GM06990 (cell line): ENCODE data around the gene COL16A1.

ENCODE experiments used
- DNase-seq: peaks from one replicate; pipeline ENCODE4 v3.0.0-alpha.2; 2011; ENCODE audit not compliant: insufficient read length; ENCODE audit errors: extremely low read depth
- H3K27me3 ChIP-seq: replicated peaks from 2 replicates; pipeline ENCODE4 v1.6.0; 2011; ENCODE audit warnings: low read length; ENCODE audit not compliant: control insufficient read depth, insufficient read depth
- H3K36me3 ChIP-seq: 2 replicates; pipeline ENCODE4 v1.5.1; 2011; ENCODE audit warnings: low read length; ENCODE audit not compliant: control insufficient read depth, insufficient read depth
- H3K4me3 ChIP-seq: replicated peaks from 2 replicates; pipeline ENCODE4 v1.5.1; 2011; ENCODE audit warnings: low read depth, mild to moderate bottlenecking, control low read depth, low read length
- TF ChIP-seq, protein P1 (sequence below): IDR thresholded peaks from 2 replicates; pipeline ENCODE4 v1.5.1; 2011; ENCODE audit warnings: low read length, control low read depth, mild to moderate bottlenecking, inconsistent platforms; ENCODE audit not compliant: insufficient read depth, poor library complexity, severe bottlenecking

Gene COL16A1

DNA sequence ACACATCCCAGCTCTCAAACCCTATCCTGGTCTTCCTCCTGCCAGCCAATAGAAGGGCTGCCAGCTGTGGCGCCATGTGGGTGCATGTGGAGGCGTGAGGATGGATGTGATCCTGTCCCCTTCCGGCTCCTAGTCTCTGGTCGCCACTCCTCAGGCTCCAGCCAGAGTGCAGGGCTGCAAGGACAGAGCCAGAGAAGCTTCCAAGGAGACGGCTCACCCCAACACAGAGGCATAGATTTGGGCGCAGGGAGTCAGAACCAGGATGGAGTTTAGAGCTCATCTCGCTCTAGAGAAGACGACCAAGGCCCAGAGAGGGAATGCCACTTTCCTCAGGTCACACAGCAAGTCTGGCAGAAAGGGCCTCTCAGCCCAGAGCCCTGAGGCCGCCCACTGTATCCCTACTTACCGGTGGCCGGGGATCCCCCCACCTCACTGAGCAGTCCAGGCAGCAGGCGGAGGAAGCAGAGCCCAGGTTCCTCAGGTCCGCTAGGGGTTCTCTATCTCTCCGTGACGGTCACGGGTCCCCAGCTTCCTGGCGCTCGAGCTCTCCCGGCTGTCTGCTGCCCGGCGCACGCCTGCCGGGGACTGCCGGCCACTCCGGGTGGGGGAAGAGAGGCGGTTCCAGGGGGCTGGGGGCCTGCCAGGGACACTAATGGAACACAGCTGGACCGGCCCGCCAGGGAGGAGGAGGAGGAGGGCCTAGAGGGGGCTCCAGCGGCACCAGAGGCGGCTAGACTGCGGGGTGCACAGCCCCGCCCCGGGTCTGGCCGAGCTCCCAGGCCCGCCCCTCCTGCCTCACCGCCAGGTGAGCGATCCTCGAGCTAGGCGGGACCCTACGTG lies at the start of gene COL16A1:
Gene COL16A1, minus strand, starts transcription at position 587 of the 840 bp plus-strand sequence. CDS start 1,824 bp downstream, outside the sequence.
- TF ChIP-seq, protein P1, sequence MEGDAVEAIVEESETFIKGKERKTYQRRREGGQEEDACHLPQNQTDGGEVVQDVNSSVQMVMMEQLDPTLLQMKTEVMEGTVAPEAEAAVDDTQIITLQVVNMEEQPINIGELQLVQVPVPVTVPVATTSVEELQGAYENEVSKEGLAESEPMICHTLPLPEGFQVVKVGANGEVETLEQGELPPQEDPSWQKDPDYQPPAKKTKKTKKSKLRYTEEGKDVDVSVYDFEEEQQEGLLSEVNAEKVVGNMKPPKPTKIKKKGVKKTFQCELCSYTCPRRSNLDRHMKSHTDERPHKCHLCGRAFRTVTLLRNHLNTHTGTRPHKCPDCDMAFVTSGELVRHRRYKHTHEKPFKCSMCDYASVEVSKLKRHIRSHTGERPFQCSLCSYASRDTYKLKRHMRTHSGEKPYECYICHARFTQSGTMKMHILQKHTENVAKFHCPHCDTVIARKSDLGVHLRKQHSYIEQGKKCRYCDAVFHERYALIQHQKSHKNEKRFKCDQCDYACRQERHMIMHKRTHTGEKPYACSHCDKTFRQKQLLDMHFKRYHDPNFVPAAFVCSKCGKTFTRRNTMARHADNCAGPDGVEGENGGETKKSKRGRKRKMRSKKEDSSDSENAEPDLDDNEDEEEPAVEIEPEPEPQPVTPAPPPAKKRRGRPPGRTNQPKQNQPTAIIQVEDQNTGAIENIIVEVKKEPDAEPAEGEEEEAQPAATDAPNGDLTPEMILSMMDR: no peak
- Histone ChIP-seq H3K36me3 (no peaks in the 10 kb centered on the region), H3K27me3 (peaks cover 2% of the 10 kb centered on the region; the same call in 1 of the 2 replicates), H3K4me3 (no peak within 1 kb of the TSS; the same call in none of the 2 replicates)
- DNase-seq: no peak

DNA sequence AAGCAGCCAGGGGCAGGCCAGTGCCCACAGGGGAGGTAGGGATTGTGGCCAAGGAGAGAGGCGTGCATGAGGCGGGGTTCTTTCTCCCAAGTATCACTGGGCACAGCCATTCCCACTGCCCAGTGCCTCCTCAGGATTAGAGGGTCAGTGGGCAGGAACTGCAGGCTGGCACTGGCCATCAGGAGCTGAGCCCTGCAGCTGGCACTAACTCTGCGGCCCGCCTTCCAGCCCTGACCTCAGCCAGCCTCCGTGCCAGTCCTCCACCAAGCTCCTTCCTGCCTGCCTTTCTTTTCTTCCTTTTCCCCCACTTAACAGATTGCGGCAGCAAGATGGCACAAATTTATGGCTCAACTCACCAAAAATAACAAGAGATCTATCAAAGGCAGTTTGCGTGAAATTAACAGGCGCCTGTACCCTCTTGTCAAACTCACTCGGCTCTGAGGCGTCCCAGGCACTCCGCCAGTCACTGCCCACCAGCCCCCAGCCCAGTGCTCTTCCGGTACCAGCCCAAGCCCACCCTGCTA lies 49.2 kb upstream of the COL16A1 start:
- TF ChIP-seq, protein P1: no peak
- no peaks in the 10 kb centered on the region for H3K36me3 ChIP-seq
- no peak overlapping the region for H3K4me3 ChIP-seq
- DNase-seq: no peak
- H3K27me3 ChIP-seq: no peaks in the 10 kb centered on the region

DNA sequence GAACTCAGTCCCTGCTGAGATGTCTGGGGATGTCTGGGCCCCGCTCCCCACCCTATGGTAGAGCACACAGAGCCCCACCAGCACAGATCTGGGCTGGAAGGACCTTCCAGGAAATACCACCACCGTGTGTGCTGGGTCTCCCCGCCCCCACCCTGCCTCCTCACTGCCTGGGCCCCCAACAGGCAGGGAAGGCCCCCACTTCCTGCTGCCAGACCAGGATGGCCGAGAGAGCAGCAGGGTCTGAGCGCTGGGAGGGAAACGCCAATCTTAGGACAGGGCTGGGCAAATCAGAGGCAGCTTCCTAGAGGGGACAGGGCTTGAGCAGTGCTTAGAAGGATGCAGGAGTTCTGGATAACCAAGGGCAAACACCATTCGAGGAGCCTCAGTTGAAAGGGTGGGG lies 48.4 kb upstream of the COL16A1 start:
- H3K27me3 ChIP-seq: no peaks in the 10 kb centered on the region
- no peak for DNase-seq
- H3K36me3 ChIP-seq: no peaks in the 10 kb centered on the region
- TF ChIP-seq, protein P1: no peak
- H3K4me3 ChIP-seq: no peak overlapping the region

DNA sequence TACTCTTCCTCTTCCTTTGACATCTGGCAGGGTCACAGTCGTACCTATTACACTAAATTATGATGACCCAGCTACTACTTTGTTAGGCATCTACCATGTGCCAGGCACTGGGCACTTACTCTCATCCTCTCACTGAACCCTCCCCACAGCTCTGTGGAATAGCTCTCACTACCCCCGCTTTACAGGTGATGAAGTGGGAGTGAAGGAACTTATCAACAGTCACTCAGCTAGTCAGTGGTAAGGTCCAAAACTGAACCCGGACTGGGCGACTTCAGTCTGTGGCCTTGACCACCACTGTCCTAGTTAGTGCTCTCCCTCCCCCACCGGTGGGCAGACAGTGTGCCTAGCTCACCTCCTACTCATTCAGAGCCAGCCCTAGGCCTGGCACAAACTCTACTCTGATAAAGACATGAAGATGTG lies 48.0 kb upstream of the COL16A1 start:
- no peak for DNase-seq

DNA sequence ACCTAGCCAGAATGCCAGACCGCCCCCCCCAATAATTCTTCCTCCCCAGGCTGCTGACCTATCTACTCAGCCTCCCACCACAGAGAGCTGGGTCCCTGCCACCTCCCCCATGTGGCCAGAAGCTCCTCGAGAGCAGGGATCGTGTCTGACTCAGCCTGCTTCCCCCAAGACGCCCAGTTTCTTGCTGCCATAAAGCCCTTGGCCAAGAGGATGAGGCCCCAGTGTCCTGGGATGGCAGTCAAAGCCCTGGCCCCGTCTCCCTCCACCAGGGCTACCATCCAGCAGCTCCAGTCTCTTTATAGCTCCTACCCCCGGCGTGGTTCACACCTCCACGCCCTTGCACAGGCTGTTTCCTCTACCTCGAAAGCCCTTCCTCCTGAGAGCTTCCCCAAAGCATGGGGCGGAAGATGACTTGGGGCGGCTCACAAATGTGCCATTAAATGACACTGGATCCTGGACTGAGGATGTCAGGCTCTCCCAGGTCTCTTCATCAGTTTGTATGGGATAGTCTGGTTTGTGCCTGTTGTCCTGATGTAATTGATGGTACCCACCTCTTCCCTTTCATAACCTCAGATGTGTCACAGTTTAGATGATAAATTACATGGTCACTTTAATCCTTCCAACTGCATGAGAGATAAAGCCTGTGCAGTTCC lies 47.2 kb upstream of the COL16A1 start:
- DNase-seq: no peak
- Histone ChIP-seq H3K4me3 (no peak overlapping the region), H3K36me3 (no peaks in the 10 kb centered on the region), H3K27me3 (no peaks in the 10 kb centered on the region)
- TF ChIP-seq, protein P1: no peak

More for the DNA sequence above, 48.0 kb upstream of the COL16A1 start:
- H3K36me3 ChIP-seq: no peaks in the 10 kb centered on the region
- no peak overlapping the region for H3K4me3 ChIP-seq
- no peaks in the 10 kb centered on the region for H3K27me3 ChIP-seq
- TF ChIP-seq, protein P1: no peak
